HG02763 (cell line): ENCODE results near the gene PTPRG.

Experiments used
- ATAC-seq: cut with Tn5 transposase; IDR thresholded peaks from one replicate; pipeline ENCODE4 v1.9.1; 2021; ENCODE audit warnings: mild to moderate bottlenecking, moderate library complexity; ENCODE audit not compliant: unreplicated experiment

Gene PTPRG

DNA sequence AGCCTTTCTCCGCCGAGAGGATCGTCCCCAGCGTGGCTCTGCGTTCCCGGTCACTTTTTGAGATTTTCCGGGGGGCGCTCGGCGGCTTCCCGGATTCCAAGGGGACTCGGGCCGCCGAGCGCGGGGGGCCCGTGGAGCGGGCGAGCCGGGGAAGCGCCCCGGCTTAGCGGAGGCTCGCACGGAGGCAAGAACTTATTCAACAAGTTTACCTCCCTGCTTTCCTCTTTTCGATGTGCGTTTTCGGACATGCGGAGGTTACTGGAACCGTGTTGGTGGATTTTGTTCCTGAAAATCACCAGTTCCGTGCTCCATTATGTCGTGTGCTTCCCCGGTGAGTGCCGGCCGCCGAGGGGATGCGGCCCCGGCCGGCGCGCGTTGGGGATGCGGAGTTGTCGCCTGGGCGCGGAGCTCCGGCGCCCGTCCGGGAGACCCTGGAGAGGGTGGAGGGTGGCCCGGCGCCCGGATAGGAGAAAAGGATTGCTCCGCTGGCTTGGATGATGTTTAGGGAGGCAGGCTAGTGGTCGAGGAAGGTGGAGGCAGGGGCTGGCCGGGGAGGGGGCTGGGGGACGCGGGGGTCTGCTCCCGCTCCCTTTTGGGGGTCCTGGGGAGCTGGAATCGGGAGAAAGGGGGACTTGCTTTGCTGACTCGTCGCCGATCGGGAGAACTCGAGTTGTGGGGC, 810 bp downstream of the PTPRG start:
- no peak for ATAC-seq

DNA sequence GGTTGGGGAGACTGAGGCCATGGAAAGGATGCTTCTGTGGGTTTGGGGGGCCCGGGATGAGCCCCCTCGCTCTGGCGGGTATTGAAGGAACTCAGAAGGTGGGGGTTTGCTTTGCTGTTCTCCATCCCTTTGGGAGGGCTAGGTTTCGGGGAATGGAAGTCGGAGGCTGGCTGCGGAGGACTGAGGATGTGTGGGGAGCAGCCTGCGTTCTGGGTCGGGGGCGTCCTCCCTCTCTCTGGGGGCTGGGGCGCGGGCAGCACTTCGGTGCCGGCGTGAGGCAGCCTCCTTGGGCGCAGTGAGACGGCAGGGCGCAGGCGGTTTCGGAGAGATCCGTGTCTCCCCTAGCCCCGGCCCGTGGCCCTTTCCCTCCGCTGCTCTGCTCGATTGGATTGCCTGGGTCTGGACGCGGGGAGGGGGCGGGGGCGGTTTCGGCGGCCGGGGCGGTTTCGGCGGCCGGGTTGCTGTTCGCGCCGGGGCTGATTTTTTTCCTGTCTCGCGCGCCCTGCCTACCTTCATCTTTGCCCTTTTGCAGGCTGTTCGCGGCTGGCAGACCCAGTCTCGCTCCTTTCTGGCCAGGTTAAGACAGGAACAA, 1.4 kb downstream of the PTPRG start:
- ATAC-seq, result no peak

DNA sequence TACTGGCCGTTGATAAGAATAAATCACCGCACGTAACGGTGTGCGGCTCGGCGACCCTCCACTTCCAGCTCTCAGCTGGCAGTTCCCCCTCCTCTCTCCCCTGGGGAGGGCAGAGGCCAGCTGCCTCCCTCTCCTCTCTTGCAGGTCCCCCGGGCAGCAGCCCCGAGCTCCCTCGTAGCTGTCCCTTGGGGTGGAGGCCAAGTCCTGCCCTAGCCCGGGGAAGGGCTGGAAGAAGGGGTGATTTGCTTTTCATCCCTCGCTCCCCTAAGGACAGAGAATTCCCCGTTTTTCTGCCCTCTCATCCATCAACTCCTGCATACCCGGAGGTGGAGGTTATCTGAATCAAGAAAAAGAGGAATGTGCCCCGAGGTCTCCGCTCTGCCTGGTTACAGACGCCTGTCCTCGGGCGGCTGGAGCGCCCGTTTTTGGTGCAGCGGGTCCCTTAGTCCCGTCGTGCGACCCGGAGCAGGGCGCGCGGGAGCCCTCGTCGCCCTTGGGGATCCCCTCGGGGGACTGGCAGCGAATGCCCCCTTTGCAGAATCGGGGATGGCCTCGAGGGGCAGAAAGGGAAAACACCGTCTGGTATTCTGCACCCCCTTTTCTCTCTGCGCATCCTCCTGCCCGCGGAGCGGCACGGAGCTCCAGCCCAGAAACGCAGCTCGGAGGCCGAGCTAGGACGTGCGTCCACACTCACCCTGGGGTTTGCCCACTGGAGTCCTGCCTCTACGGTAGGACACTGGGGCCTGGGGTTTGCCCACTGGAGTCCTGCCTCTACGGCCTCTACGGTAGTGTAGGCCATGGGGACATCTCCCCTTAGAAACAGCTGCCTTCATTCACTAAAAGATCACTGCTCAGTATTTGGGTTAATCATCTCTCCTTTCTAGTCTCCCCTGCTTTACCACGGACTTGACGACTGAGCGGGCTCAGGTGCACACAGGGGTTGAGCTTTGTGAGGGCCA, 2.2 kb downstream of the PTPRG start:
- no peak for ATAC-seq

DNA sequence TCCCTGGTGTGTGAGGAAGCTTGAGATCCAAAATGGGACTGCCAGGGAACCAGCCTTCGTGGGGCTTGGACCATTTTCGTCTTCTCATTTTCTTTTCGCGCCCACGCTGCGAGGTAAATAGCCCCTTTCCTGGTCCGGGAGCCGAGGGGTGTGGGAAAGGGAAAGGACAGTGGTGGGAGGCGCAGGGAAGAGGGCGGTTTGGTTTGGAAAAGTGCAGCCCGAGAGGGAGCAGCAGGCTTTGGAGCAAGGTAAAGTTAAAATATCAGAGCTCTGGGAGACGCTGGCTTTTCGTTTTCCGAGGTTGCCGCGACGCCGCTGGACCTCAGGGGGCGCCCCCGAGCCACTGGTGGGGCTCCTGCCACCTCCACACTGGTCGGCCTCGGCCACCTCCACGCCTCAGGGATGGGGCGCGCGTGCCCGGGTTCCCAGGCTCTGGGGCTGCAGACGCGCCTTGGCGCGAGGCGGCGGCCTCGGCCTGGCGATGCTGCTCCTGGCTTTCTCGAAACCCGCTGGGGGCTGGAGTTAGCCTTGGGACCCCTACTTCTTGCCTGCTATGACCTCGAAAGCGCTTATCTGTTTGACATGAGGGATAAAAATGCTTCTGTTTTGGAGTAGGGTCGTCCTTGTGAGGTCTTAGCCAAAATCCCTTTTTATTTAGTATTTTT, 3.2 kb downstream of the PTPRG start:
- no peak for ATAC-seq

DNA sequence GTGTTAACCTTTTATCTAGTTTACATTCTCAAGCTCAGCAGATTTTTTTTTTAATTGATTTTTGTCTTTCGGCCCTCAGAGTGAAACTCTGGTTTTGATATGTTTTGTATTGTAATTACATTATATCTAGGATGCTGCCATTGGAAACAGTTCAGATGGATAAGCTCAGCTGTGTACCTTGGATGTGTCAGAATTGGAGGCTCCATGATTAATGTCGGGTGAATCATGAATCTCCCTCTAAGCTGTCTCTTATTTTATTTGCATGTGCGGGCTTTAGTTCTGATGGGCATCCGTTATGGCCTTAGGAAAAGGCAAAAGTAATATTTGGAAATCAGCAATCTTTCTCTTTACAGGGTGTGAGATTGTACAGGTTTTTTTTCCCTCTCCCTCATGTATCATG, 4.2 kb downstream of the PTPRG start:
- ATAC-seq, result no peak

DNA sequence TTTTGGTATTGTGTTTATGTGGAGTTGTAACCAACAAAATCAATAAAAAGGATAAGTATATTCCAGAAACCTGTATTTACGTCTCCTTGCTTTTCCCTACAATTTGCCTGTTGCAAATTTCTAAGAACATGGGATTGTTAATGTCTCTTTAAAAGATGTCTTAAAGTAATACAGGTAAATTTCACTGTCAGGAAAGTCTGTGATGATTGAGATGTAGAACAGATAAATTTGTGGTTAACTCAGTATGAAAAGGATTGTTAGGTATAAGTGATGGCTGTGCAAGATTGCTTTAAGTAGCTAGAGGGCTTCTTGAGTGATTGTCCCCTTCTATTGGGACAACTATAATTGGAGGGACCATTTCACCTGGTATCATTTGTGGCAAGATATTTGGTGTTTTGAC, 6.8 kb downstream of the PTPRG start:
- ATAC-seq, result no peak

DNA sequence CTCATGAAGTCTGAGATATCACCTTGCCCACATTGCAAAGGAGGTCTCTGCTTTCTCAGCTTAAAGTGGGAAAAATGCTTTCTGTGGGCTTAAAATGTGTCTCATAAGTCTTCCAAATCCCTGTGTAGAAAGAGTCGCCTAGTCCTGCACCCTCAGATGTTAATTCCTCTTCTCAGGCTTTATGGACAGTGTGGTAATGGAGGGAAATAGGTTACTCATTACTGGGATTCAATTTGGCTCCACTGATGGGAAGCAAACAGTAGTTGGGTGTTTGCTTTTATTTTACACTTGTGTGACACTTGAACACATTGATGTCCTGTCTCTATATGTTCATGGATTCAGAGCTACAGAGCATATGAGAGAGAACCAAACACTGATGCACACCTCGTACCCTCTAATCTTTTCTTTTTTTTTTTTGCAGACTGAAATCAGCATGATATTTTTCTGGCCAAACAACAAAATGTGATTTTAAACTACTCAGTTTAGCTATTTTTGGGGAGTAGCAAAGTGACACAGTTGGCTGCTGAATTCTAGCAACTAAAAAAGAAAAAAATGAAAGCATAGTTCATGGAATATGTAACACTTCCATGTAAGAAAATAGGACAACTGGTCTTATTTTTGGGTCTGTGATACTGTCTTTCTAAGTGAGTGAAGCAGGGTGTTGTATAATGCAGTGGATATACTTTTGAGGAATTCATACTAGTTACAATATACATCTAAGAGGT, 8.6 kb downstream of the PTPRG start:
- ATAC-seq, result no peak

DNA sequence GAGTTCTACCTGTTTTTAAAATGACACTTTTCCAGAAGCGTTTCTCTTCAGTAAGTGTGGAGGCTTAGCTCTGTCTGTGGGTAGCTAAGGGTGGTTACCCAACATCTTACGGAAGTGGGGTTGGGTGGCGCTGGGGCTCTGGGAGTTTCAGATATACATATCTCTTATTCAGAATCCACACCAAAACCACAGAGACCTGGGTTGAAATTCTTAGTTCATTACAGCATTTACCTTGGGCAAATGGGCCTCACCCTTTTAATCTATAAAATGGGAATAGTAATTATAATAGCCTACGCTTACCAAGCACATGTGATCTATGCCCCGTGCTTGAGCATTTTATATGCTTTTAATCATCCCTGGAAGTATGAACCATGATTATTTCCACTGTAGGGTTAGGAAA, 9.4 kb downstream of the PTPRG start:
- no peak for ATAC-seq

DNA sequence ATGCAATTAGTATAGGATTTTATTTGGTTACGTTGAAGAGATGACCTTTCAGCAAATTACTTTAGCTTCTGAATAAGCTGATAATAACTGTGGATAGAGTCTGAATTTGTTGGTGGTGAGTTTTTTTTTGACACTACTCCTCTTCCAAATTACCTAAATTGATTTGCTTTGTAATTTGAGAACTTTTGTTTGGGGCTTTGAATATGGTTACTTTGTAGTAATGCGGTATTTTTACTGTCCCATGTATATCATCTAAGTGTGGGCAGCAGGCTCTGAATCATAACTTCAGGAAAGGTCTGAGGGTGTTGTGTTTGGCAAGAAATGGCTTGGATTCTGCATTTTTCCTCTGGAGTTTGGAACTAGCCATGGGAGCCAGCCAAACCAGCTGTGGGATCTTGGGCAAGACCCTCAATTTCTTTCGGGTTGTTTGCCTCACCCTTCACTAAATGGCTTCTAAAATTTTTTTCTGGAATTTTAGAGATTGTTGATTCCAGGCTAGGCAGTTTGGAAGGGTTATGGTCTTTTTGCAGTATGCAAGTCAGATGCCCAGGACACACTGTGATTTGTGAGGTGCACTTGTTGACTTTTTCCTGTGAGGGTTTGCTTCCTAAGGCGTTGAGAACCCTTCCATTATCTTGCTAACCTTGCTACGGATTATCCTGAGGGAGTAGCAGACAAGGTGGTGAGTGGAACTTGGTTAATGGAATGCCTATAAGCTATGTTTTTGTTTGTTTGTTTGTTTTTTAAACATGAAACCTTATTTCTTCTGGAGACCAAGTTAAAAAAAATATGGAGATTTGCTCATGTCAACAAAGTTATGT, 10.4 kb downstream of the PTPRG start:
- ATAC-seq, result no peak

DNA sequence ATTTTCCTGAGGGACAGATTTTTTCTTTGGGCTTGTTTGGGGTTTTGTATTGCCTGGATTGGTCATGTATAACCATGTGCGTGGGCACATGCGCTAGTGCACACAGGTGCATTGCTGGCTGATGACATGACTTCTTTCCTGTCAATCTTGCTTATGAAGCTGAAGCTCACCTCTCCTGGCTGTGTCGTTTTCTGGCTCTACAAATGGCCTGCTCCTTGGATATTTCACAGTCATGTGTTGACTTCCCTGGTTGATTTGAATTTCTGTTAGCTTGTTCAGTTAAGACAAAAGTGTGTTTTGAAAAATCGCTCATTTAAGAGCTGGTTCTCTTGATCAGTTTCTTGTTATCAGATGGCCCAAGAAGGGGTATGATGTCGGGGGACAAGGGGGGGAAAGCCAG, 11.5 kb downstream of the PTPRG start:
- ATAC-seq, result no peak

DNA sequence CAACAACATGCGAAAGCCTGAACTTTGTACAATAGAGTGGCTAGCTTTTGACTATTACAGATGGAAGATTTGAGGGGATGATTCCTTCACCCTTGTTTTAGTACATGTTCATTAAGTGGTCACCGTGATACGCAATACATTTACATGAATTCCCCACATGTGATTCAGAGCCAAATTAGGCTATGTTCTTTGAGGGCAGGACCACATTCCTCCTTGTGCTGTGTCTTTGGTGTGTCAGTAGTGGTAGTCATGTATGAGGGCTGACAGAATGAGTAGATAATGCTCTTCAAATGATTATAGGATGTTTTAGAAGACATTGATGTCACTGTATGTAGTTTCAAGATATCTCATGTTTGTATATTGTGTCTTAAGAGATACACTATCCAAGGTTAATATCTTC, 12.1 kb downstream of the PTPRG start:
- no peak for ATAC-seq

DNA sequence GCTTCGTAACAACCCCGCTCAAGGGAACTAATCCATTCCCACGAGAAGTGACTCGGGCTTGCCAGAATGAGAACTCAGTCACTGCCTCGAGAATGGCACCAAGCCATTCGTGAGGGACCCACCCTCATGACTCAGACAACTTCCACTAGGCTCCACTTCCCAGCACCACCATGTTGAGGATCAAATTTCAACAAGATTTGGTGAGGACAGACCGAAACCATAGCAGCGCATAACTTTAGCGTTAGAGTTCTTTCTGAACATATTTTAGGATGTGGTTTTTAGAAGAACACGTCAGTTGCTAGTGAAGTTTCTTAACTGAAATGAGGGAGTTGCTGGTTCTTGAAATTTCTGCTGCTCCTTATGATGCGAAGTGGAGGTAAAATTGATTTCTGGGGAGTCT, 13.5 kb downstream of the PTPRG start:
- ATAC-seq, result no peak

DNA sequence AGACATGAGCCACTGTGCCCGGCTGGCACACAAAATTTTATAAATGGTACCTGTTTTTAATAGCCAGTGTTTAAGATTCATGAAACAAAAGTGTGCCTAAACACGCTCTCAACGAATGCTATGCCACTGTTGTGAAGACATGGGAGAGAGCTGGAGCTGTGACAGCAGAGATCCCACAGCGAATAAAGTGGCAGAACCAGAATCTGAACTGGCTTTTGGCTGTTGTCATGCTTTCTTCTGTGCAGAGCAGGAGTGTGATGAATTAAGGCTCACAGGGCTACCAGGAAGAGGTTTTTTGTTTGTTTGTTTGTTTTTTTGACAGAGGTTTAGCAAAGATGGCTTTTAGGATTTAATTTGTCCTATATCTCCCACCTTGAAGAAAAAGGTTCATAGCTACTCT, 14.5 kb downstream of the PTPRG start:
- no peak for ATAC-seq

DNA sequence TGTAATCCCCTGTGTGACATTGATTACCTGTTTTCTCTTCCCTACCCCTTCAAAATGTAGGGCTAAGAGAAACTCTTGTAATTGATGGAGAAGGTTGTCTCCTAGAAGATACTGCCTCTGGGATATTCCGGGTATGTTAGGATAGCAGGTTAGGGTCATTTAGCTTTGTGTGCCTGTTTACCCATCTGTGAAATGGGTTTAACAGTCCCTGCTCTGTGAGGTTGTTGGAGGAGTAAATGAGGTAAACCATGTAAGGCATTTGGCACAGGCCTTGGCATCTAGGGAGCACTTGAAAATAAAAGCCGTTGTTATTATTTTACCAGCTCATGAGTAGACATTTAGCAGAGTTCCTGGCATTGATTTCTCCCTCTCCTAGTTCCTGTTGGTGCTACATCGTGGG, 16.4 kb downstream of the PTPRG start:
- no peak for ATAC-seq

DNA sequence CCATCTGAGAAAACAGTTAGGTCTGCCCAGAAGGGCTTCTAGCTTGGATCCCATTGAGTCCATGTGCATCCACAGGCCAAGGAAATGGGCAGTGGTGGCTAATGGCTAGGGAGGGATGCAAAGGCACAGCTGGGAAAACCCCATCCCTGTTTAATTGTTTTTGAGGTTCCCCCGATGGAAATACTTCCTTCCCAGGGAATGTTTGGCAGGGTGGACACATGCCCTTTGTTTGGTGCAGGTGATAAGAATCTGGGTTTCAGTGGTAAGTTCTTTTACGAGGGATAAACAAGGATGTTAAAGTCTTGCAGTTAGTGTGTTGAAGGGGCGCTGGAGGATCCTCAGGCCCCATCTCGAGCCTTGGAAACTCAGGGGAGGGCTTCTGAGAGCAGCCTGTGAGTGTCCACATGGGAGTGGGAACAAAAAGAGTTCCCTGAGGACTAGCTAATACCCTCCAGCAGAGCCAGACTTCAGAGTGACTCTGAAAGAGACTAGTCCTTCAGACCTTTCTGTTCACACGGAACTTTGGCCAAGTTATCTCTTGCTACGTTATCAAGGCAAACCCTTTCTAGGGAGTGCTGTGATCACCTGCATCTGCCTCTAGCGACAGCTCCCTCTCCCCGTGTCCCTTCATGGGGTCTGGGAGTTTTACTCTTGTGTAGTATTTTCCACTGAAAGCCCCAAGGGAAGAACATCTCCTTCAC, 17.4 kb downstream of the PTPRG start:
- ATAC-seq, result no peak

DNA sequence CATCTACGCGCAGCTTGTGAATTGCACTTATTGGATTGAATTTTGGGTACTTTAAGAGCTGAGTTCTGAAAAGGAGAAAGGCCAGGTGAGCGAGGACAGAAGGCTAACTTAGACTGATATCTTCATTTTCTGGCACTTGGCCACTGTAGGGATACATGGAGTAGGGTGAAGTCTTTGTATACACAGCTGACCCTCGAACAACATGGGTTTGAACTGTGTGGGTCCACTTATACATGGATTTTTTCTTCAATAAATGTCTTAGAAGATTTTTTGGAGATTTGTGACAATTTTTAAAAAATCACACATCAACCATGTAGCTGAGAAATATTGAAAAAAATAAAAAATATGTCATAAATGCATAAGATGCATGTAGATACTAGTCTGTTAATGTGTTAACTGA, 18.3 kb downstream of the PTPRG start:
- no peak for ATAC-seq

DNA sequence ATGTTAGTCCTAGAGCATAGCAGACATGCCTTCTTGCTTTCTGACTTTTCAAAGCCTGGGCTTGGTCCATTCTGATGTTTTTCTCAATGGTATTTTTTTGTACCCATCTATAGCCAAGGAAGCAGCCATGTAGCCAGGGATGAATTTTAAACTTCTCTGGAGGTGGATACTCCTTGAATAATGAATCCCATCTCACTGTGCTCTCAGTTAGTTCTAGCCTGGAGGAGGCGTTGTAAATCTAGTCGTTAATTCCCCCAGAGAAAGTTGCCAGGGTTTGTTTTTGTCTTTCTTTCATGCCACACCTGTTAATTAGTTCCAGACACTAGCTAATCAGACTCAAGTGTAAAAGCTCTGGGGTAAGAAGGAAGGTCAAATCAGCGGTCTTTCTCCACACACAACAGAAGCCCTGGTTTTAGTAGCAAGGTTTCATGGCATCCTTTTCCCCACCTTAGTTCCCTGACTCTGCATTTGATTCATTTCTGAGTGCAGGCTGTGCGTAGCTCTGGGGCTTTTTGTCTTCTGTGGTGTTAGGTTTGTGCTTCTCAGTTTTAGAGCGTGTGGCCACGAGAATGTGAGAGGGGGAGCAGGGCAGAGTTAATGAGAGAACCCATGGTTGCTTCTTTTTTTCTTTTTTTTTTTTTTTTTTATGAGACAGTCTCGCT, 19.7 kb downstream of the PTPRG start:
- no peak for ATAC-seq

DNA sequence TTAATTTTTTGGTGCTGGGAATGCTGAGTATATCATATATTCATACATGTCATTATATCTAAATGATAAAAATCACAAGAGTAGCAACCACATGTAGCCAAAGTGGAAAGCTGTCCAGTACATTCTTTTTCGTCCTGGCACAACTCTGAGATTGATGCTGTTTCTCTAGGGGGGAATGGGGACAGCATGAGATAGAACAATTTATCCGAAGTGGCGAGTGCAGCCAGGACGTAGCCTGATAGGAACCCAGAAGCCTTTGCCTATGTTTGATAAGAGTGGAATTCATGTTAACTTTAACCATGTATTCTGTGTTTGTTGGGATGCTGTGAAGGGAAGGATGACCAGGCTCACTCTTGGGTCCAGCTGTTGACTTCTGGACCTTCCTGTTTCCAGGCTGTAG, 20.9 kb downstream of the PTPRG start:
- no peak for ATAC-seq

DNA sequence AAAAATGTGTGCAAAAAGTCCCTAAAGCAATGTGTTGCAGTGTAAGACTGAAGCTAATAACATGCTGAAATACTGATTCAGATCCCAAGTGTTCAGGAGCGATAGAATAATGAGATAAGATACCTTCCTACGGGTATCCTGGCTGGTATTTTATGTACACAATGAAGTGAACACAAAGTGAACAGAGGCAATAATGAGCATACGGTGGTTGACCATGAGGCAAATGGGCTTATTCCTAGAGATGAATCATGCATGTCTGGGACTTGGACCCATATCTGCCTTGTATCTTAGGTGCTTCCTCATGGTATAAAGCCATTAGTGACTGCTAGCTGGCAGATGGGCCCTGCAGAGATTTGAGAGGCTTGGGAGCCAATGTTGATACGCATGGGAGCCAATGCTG, 21.5 kb downstream of the PTPRG start:
- ATAC-seq, result no peak
